ENCODE results near the gene GLOD5. TPM values are rescaled to one million over a fixed set of nuclear protein-coding genes. Genes with fewer than 3 reads are reported as not detected.

GLOD5 gene
- total and polyA plus RNA-seq, 9 of the 15 experiments (the other 6 are each of a cell fraction or from before 2014, with no cell fraction given): 0.27 to 4.4 (median 2.2) TPM

DNA sequence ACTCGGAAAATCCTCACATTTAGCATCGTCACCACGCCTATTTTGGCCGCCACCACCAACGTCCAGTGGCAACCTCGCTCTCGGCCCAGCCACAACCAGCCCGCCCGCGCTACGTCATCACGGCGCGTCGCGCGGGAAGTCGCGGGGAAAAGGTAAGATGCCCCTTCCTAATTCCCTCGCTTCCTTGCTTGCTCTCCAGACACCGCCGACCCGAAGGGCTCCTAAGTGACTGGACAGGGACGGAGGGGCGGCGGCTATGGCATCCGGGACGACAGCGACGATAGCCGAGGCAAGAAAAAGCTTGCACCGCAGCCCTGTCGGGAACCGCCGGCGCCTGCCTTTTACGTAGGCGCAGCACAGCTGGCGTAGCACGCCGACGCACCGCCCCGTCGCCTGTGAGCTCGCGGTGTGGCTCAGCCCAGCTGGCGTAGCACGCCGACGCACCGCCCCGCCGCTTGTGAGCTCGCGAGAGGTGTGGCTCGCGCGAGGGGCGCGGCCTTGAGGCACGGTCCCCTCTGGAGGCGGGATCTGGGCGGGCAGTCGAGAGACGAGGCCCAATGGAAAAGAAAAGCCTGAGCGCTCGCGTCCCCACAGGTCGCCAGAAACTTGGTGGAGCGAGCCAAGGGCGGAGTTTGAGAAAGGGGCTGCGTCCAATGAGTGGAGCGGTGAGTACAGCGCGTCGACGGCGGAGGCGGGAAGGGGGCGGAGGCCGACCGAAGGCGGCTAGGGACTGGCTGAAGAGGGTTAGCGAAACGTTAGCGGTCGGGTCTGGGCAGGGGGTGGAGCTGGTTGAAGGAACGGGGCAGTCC, 39.9 kb downstream of the GLOD5 start, which contains the start of gene HDAC6 (continued):
- no peak for TF ChIP-seq STAT5B (CRISPR knock-in tag; IDR thresholded peaks at IDR 0.05)
- no peak for TF ChIP-seq ZNF592 (IDR thresholded peaks at IDR 0.05)
- TF ChIP-seq SRSF3 (IDR thresholded peaks at IDR 0.05; ENCODE audit: insufficient read depth, low read length): no peak
- TF ChIP-seq HBP1 (CRISPR knock-in tag; IDR thresholded peaks at IDR 0.05): no peak
- no peak for TF ChIP-seq ZNF668 (CRISPR knock-in tag; IDR thresholded peaks at IDR 0.05)
- TF ChIP-seq SMARCE1 (IDR thresholded peaks at IDR 0.05): no peak
- TF ChIP-seq ZC3H4 (CRISPR knock-in tag; IDR thresholded peaks at IDR 0.05; ENCODE audit: borderline replicate concordance): no peak
- TF ChIP-seq, protein P1, sequence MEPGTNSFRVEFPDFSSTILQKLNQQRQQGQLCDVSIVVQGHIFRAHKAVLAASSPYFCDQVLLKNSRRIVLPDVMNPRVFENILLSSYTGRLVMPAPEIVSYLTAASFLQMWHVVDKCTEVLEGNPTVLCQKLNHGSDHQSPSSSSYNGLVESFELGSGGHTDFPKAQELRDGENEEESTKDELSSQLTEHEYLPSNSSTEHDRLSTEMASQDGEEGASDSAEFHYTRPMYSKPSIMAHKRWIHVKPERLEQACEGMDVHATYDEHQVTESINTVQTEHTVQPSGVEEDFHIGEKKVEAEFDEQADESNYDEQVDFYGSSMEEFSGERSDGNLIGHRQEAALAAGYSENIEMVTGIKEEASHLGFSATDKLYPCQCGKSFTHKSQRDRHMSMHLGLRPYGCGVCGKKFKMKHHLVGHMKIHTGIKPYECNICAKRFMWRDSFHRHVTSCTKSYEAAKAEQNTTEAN (CRISPR knock-in tag; IDR thresholded peaks at IDR 0.05): no peak
- TF ChIP-seq ARID1B (IDR thresholded peaks at IDR 0.05): no peak
- TF ChIP-seq HSF4 (CRISPR knock-in tag; IDR thresholded peaks at IDR 0.05; ENCODE audit: borderline replicate concordance): no peak
- no peak for TF ChIP-seq PCBP1 (IDR thresholded peaks at IDR 0.05; ENCODE audit: low read depth, low read length, poor library complexity, severe bottlenecking)
- TF ChIP-seq ZNF707 (CRISPR knock-in tag; conservative IDR thresholded peaks at IDR 0.05): no peak
- 0 out of 2 replicates have a peak, but pooled peaks have one; percentile 21 for TF ChIP-seq NR2C2 (CRISPR knock-in tag; IDR thresholded peaks at IDR 0.05)
- TF ChIP-seq NR2C2 (tag; IDR thresholded peaks at IDR 0.05): no peak; the same call in 1 of the 2 replicates
- TF ChIP-seq SIRT6 (IDR thresholded peaks at IDR 0.05; ENCODE audit: low read depth, low read length): no peak
- TF ChIP-seq MTA3 (IDR thresholded peaks at IDR 0.05; ENCODE audit: borderline replicate concordance): no peak; the same call in 1 of the 2 replicates
